Stimulated activated CD4-positive, alpha-beta T cell treated with anti-CD3 and anti-CD28 coated beads, Interleukin-12 subunit alpha, Interleukin-12 subunit beta, amount 100 ng/mL, for 4 hours (primary cell): ENCODE results near the gene ZNF689.
"Not testable (repeated sequence)": the region's sequence is repeated elsewhere in the genome, so short reads cannot be mapped to it uniquely, and the experiment has no call there.

Experiments
- DNase-seq: peaks from one replicate; pipeline ENCODE4 v3.0.0-alpha.2; 2020

Gene ZNF689

GRCh38 chr16:30609926-30610839, at the start of gene ZNF689:
ZNF689 (minus strand) TSS chr16:30610389; CDS start chr16:30610041, 348 bp downstream.
- DNase-seq, result peak; percentile 88

GRCh38 chr16:30658731-30659506, 48.7 kb upstream of the ZNF689 start:
- no peak for DNase-seq

GRCh38 chr16:30657866-30658730, 47.9 kb upstream of the ZNF689 start, which contains the start of gene FBRS:
FBRS (plus strand) TSS chr16:30658431; CDS start chr16:30659519, 1,088 bp downstream.
- DNase-seq, result peak; percentile 100

GRCh38 chr16:30656974-30657865, 47.0 kb upstream of the ZNF689 start:
- no peak for DNase-seq

GRCh38 chr16:30656388-30656787, 46.2 kb upstream of the ZNF689 start:
- no peak for DNase-seq

- no peak for DNase-seq
These were observed 45.7 kb upstream of the ZNF689 start for GRCh38 chr16:30655815-30656347.

- DNase-seq, result no peak
These were observed 44.7 kb upstream of the ZNF689 start for GRCh38 chr16:30654856-30655255.

- DNase-seq, result no peak
These were observed 42.5 kb upstream of the ZNF689 start for GRCh38 chr16:30652718-30653117.

- DNase-seq, result no peak
These were observed 41.8 kb upstream of the ZNF689 start for GRCh38 chr16:30652005-30652296.

- peak; percentile 73 for DNase-seq
These were observed 41.2 kb upstream of the ZNF689 start for GRCh38 chr16:30651124-30652004.

- peak; percentile 95 for DNase-seq
These were observed 40.4 kb upstream of the ZNF689 start, which contains the start of gene PRR14 for GRCh38 chr16:30650369-30651123. PRR14 (plus strand) TSS chr16:30650960; CDS start chr16:30651646, 686 bp downstream.

GRCh38 chr16:30649725-30650368, 39.7 kb upstream of the ZNF689 start:
- peak; percentile 26 for DNase-seq

- DNase-seq, result no peak
These were observed 37.0 kb upstream of the ZNF689 start for GRCh38 chr16:30647274-30647571.

- DNase-seq, result no peak
These were observed 35.5 kb upstream of the ZNF689 start for GRCh38 chr16:30645727-30646126.

GRCh38 chr16:30644334-30644830, 34.2 kb upstream of the ZNF689 start:
- no peak for DNase-seq

- DNase-seq, result no peak
These were observed 31.3 kb upstream of the ZNF689 start for GRCh38 chr16:30641378-30641982.

GRCh38 chr16:30637944-30638343, 27.8 kb upstream of the ZNF689 start:
- DNase-seq, result no peak

- not testable (repeated sequence) for DNase-seq
These were observed 26.9 kb upstream of the ZNF689 start for GRCh38 chr16:30637139-30637538.

- DNase-seq, result no peak
These were observed 26.4 kb upstream of the ZNF689 start for GRCh38 chr16:30636599-30636998.
